Raji (cell line): ENCODE data around the gene FNDC3A.

Experiments used
- POLR2A ChIP-seq: IDR thresholded peaks from 2 replicates; pipeline ENCODE4 v1.6.1; 2011; ENCODE audit warnings: low read depth, low read length, control low read depth; ENCODE audit not compliant: insufficient read depth

The FNDC3A gene

DNA sequence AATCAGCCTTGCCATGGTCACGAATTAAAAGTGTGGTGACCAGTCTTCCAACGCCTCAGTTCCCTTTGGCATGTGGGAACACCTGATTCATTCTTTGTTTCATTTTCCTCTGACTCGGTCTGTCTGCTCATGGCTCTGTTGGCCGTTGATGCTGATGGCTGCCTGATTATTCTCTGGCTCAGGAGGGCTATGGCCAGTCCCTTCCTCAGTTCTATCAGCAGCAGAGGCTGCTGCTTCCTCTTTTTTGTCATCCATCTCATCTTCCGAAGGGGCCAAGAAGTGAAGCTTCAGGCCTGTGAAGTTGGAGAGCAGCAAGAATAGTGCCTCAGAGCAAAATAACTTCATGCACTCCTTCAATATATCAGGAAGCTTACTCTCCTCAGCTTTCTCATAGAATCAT is 235.0 kb downstream of the FNDC3A start:
- no peak for TF ChIP-seq POLR2A

GRCh38 chr13:49213539-49213938 is 237.8 kb downstream of the FNDC3A start:
- TF ChIP-seq POLR2A = no peak

DNA sequence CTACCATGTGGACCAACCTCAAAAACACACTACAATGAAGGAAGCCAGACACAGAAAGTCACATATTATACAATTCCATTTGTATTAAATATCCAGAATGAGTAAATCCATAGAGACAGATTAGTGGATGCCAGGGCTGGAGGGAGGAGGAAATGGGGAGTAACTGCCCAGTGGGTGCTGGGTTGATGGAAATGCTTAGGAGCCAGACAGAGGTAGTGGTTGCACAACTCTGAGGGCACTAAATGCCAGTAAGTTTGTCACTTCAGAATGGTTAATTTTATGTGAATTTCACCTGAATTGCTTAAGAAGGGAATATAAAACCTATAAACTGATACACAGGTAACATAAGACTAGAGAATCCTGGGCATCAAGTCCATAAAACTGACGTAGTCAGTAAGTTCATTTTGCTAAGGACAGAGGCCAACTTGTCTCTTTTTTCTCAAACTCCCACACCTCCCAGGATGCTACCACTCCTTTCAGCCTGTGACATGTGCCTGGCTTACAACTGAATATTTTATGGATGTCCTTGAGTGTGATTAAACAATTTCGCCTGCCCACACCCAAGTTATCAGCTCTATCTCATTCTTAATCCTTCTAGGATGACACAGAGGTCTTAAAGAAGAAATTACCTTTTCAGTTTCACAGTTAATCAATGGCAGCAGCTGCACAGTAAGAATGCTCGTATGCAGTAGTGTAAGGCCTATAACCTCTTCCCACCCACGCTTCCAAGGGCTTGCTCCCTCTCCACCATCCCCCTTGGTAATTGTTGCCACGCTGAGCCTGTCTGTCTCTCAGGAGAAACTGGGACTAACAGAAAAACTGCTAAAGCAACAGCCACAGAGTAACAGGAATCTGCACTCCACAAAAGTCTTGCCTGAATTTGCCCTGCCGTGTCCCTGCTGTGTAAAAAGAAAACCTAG is 238.5 kb downstream of the FNDC3A start:
- no peak for TF ChIP-seq POLR2A

DNA sequence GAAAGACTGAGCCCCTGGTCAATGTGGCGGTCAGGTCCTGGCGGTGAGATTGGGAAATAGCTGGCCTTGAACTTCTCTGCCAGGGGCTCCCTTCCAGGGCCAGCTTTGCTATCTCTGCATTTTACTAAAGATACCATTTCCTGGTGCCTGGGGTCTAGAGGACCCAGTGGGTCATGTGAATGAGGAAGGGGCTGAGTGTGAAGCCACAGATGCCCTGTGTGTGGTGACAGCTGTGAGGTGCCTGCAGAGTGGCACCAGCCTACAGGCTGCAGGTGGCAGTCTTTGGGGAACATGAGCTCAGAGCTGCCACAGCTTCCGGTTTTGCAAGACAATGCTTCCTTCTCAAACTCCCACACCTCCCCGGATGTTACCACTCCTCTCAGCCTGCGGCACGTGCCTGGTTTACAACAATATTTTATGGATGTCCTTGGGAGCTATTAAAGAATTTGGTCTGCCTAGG is 239.2 kb downstream of the FNDC3A start:
- TF ChIP-seq POLR2A = peak; percentile 25; the same call in 1 of the 2 replicates

- no peak for TF ChIP-seq POLR2A
These were observed 240.6 kb downstream of the FNDC3A start for GRCh38 chr13:49216334-49216733.

DNA sequence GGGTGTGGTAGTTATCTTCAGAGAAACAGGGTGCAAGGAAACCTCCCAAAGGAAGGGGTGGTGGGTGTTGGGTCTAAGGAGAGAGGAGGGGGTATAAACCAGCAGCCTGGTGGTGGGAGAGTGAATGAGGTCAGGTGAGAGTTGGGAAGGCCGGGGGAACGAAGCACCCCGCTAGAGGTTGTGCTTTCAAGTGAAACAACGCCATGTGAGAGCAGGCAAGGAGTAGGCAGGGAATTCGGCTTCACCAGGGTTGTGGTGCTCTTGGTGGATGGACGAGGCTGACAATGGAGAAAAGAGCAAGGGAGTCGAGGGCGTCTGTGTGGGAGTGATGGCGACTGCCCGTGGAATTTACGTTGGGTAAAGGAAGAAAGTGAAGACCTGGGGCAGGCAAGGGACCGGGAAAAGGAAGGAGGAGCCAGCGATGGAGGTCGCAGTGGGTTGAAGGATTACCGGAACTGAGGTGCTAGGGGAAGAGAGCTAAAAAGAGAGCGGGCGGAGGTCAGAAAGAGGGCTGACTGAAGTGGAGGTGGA is 242.3 kb downstream of the FNDC3A start:
- TF ChIP-seq POLR2A = no peak

GRCh38 chr13:49218493-49219051 is 242.9 kb downstream of the FNDC3A start:
- TF ChIP-seq POLR2A = no peak

DNA sequence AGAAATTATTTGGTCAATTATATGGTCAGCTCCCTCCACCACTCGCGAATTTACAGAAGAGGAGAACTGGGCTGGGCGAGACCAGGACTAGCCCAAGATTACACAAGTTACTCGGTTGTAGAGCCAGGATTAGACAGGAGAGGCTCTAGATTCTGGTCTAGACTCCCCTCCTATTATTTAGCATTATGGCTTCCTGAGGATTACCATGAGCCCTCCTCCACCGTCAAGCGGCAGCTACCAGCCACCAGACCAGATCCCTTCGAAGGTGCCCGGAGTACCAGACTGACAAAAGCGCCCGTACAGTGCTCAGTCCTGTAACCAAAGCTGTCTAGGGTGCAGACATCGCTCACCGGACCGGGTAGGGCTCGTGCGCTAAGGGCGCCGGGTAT is 243.9 kb downstream of the FNDC3A start:
- TF ChIP-seq POLR2A = no peak

- no peak for TF ChIP-seq POLR2A
These were observed 244.5 kb downstream of the FNDC3A start, which contains the start of gene MLNR for GRCh38 chr13:49220036-49220855. Gene MLNR (plus strand): TSS chr13:49220338. CDS start chr13:49220338, 0 bp downstream.

GRCh38 chr13:49220856-49221589 is 245.3 kb downstream of the FNDC3A start:
- TF ChIP-seq POLR2A = no peak

- TF ChIP-seq POLR2A = no peak
These were observed 245.9 kb downstream of the FNDC3A start for GRCh38 chr13:49221590-49221965.

GRCh38 chr13:49225223-49226042 is 249.7 kb downstream of the FNDC3A start:
- TF ChIP-seq POLR2A = no peak

DNA sequence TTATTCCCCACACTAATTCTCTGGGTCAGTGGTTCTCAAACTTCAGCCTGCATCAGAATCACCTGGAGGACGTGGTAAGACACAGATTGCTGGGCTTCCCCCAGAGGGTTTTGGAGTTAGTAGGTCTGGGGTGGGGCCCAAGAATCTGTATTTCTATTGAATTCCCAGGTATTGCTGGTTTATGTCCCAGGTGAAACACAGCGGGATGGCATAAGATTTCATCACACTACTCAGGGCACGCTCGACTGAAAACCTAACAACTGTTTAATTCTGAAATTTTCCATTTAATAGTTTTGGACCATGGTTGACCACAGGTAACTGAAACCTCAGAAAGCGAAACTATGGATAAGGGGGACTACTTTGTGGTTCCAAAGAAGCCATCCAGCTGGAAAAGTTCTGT is 250.9 kb downstream of the FNDC3A start:
- no peak for TF ChIP-seq POLR2A

DNA sequence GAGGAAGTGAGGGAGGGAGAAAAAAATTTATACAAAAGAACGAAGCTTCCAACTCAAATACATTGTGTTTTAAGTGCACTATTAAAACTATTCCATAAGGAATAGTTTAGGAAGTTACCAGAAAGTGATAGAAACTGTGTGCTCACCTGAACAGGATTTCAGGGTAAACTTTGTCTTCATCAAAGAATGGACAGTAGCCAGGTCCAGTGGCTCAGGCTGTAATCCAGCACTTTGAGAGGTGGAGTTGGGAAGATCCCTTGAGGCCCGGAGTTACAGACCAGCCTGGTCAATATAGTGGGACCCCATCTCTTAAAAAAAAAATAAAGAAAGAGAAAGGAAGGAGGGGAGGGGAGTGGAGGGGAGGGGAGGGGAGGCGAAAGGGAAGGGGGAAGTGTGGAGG is 259.0 kb downstream of the FNDC3A start:
- TF ChIP-seq POLR2A = no peak
